Stomach smooth muscle (tissue), 2 donors: ENCODE results near the gene SEL1L3.

ENCODE experiments used
- H3K27ac ChIP-seq: one replicate; pipeline ENCODE4 v1.7.0; 2013; ENCODE audit warnings: mild to moderate bottlenecking, low read length, inconsistent platforms
- H3K27me3 ChIP-seq, 2 donors: one replicate each; pipeline ENCODE4 v1.7.0; 2013; ENCODE audit warnings: low read length in 2 of 2; ENCODE audit not compliant: insufficient read depth in 2 of 2, control insufficient read depth in 1 of 2
- H3K36me3 ChIP-seq, 2 donors: one replicate each; pipeline ENCODE4 v1.7.0; 2013; ENCODE audit warnings: low read length in 2 of 2; ENCODE audit not compliant: control insufficient read depth in 2 of 2, insufficient read depth in 2 of 2
- H3K4me1 ChIP-seq: one replicate; pipeline ENCODE4 v1.7.0; 2013; ENCODE audit warnings: low read length; ENCODE audit not compliant: control insufficient read depth, insufficient read depth
- H3K4me3 ChIP-seq, 2 donors: one replicate each; pipeline ENCODE4 v1.7.0; 2013; ENCODE audit warnings: low read length in 2 of 2
- H3K9ac ChIP-seq, 2 donors: one replicate each; pipeline ENCODE4 v1.7.0; 2013; ENCODE audit warnings: low read length in 2 of 2, mild to moderate bottlenecking in 1 of 2
- H3K9me3 ChIP-seq, 2 donors: one replicate each; pipeline ENCODE4 v1.7.0; 2013; ENCODE audit warnings: low read length in 2 of 2; ENCODE audit not compliant: control insufficient read depth in 2 of 2
- donor health status: healthy.
- donor health status: Pancreatic carcinoma.

SEL1L3 gene

GRCh38 chr4:25702848-25703247 lies 159.9 kb downstream of the SEL1L3 start:
- H3K27me3 ChIP-seq: peaks cover 0 to 2% of the 10 kb centered on the region in 2 donors
- no peaks in the 10 kb centered on the region for H3K36me3 ChIP-seq
- H3K27ac ChIP-seq: no peak overlapping the region
- H3K4me1 ChIP-seq: no peaks in the 10 kb centered on the region
- no peaks in the 10 kb centered on the region for H3K9me3 ChIP-seq
- H3K9ac ChIP-seq: no peak overlapping the region
- no peak overlapping the region for H3K4me3 ChIP-seq

DNA sequence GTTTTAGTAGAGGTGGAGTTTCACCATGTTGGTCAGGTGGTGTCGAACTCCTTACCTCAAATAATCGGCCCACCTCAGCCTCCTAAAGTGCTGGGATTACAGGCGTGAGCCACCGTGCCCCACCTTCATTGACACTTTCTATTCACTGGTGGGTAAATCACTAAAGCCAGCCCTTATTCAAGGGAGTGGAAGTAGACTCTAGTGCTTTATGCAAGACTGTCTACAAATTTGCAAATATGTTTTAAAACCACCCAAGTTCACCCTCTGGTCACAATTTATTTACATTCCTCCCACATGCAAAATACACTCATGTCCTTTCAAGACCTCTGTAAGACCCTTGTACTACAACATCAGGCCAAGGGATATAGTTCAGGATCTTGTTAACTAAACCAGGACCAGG lies 162.1 kb downstream of the SEL1L3 start:
- Histone ChIP-seq H3K27ac (no peak overlapping the region), H3K27me3 (peaks cover 0 to 2% of the 10 kb centered on the region in 2 donors), H3K36me3 (no peaks in the 10 kb centered on the region), H3K9me3 (no peaks in the 10 kb centered on the region), H3K4me1 (no peaks in the 10 kb centered on the region), H3K4me3 (no peak overlapping the region), H3K9ac (no peak overlapping the region)

GRCh38 chr4:25697516-25697915 lies 165.3 kb downstream of the SEL1L3 start:
- H3K36me3 ChIP-seq: no peaks in the 10 kb centered on the region
- no peaks in the 10 kb centered on the region for H3K4me1 ChIP-seq
- H3K9ac ChIP-seq: no peak overlapping the region
- no peaks in the 10 kb centered on the region for H3K9me3 ChIP-seq
- H3K4me3 ChIP-seq: no peak overlapping the region
- H3K27me3 ChIP-seq: peaks cover 0 to 2% of the 10 kb centered on the region in 2 donors
- H3K27ac ChIP-seq: no peak overlapping the region
